Gastrocnemius medialis (tissue), 4 donors: ENCODE measurements around the gene KRTAP5-9.

ENCODE experiments used
- CTCF ChIP-seq, 5 experiments: fragments of 450-650 bp in 3 of 5; fragments of 200-600 bp in 2 of 5; sonication (generic) in 2 of 5; IDR thresholded peaks in 4 of 5; conservative IDR thresholded peaks in 1 of 5; 1 replicate in 4 of 5; 2 replicates in 1 of 5; pipeline ENCODE4 v1.5.1; 2016 to 2019; ENCODE audit warnings: antibody characterized with exemption in 5 of 5, mild to moderate bottlenecking in 3 of 5, moderate library complexity in 3 of 5
- POLR2A ChIP-seq, 2 donors: fragments of 450-650 bp; IDR thresholded peaks; one replicate each; pipeline ENCODE4 v1.6.1; 2017; ENCODE audit warnings: antibody characterized with exemption in 2 of 2, mild to moderate bottlenecking in 2 of 2, moderate library complexity in 2 of 2

GRCh38 chr11:71538666-71538990 lies 9.6 kb upstream of the KRTAP5-9 start:
- no peak for TF ChIP-seq CTCF (IDR thresholded peaks at IDR 0.05 in 4 of 5, conservative IDR thresholded peaks at IDR 0.05 in 1 of 5)
- TF ChIP-seq POLR2A (IDR thresholded peaks at IDR 0.05), result no peak
